Measurements from ENCODE around the gene CLNK.

The CLNK gene

GRCh38 chr4:10532155-10532554 lies 152.4 kb downstream of the CLNK start:
- no peak overlapping the region for H3K4me2 ChIP-seq (ENCODE audit: low read length)
- H3K4me1 ChIP-seq (ENCODE audit: low read length) = peaks cover 6% of the 10 kb centered on the region; the same call in 1 of the 2 replicates
- H3K27me3 ChIP-seq (ENCODE audit: low read depth, low read length) = peaks cover 30% of the 10 kb centered on the region
- no peak overlapping the region for H3K27ac ChIP-seq (ENCODE audit: low read length)
- H2AFZ ChIP-seq (ENCODE audit: low read depth, low read length) = no peak overlapping the region
- H3K36me3 ChIP-seq (replicated peaks; ENCODE audit: low read depth, low read length) = no peaks in the 10 kb centered on the region
- H3K9ac ChIP-seq (ENCODE audit: low read length) = no peak overlapping the region
- no peaks in the 10 kb centered on the region; the same call in 1 of the 2 replicates for H4K20me1 ChIP-seq (ENCODE audit: insufficient read depth, low read length)
- no peaks in the 10 kb centered on the region for H3K79me2 ChIP-seq (ENCODE audit: low read length)
- H3K4me3 ChIP-seq (ENCODE audit: low read length) = no peak overlapping the region
- H3K9me3 ChIP-seq (ENCODE audit: insufficient read depth, low read length) = no peaks in the 10 kb centered on the region
- no peak for TF ChIP-seq EZH2phosphoT487 (IDR thresholded peaks at IDR 0.05; ENCODE audit: low read depth)
- TF ChIP-seq, protein P1, sequence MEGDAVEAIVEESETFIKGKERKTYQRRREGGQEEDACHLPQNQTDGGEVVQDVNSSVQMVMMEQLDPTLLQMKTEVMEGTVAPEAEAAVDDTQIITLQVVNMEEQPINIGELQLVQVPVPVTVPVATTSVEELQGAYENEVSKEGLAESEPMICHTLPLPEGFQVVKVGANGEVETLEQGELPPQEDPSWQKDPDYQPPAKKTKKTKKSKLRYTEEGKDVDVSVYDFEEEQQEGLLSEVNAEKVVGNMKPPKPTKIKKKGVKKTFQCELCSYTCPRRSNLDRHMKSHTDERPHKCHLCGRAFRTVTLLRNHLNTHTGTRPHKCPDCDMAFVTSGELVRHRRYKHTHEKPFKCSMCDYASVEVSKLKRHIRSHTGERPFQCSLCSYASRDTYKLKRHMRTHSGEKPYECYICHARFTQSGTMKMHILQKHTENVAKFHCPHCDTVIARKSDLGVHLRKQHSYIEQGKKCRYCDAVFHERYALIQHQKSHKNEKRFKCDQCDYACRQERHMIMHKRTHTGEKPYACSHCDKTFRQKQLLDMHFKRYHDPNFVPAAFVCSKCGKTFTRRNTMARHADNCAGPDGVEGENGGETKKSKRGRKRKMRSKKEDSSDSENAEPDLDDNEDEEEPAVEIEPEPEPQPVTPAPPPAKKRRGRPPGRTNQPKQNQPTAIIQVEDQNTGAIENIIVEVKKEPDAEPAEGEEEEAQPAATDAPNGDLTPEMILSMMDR (IDR thresholded peaks at IDR 0.05; ENCODE audit: low read depth, low read length) = no peak

GRCh38 chr4:10530137-10530786 lies 154.3 kb downstream of the CLNK start:
- H2AFZ ChIP-seq (ENCODE audit: low read depth, low read length) = no peak overlapping the region
- peaks cover 6% of the 10 kb centered on the region; the same call in 1 of the 2 replicates for H3K4me1 ChIP-seq (ENCODE audit: low read length)
- TF ChIP-seq EZH2phosphoT487 (IDR thresholded peaks at IDR 0.05; ENCODE audit: low read depth) = no peak
- TF ChIP-seq, protein P1 (IDR thresholded peaks at IDR 0.05; ENCODE audit: low read depth, low read length) = no peak
- H3K9me3 ChIP-seq (ENCODE audit: insufficient read depth, low read length) = no peaks in the 10 kb centered on the region
- no peak overlapping the region for H3K9ac ChIP-seq (ENCODE audit: low read length)
- H3K36me3 ChIP-seq (replicated peaks; ENCODE audit: low read depth, low read length) = no peaks in the 10 kb centered on the region
- no peak overlapping the region for H3K4me3 ChIP-seq (ENCODE audit: low read length)
- H3K27ac ChIP-seq (ENCODE audit: low read length) = no peak overlapping the region
- H3K27me3 ChIP-seq (ENCODE audit: low read depth, low read length) = peaks cover 30% of the 10 kb centered on the region
- H3K4me2 ChIP-seq (ENCODE audit: low read length) = no peak overlapping the region
- H3K79me2 ChIP-seq (ENCODE audit: low read length) = no peaks in the 10 kb centered on the region
- H4K20me1 ChIP-seq (ENCODE audit: insufficient read depth, low read length) = no peaks in the 10 kb centered on the region; the same call in 1 of the 2 replicates

GRCh38 chr4:10529291-10530136 lies 155.1 kb downstream of the CLNK start:
- Histone ChIP-seq H3K4me2 (ENCODE audit: low read length) (no peak overlapping the region), H3K4me1 (ENCODE audit: low read length) (peaks cover 2% of the 10 kb centered on the region; the same call in 1 of the 2 replicates), H3K27me3 (ENCODE audit: low read depth, low read length) (peaks cover 30% of the 10 kb centered on the region), H3K27ac (ENCODE audit: low read length) (no peak overlapping the region), H3K9ac (ENCODE audit: low read length) (no peak overlapping the region), H2AFZ (ENCODE audit: low read depth, low read length) (no peak overlapping the region), H3K79me2 (ENCODE audit: low read length) (no peaks in the 10 kb centered on the region), H3K9me3 (ENCODE audit: insufficient read depth, low read length) (no peaks in the 10 kb centered on the region), H3K4me3 (ENCODE audit: low read length) (no peak overlapping the region), H3K36me3 (replicated peaks; ENCODE audit: low read depth, low read length) (no peaks in the 10 kb centered on the region), H4K20me1 (ENCODE audit: insufficient read depth, low read length) (no peaks in the 10 kb centered on the region; the same call in 1 of the 2 replicates)
- TF ChIP-seq, protein P1 (IDR thresholded peaks at IDR 0.05; ENCODE audit: low read depth, low read length) = no peak
- no peak for TF ChIP-seq EZH2phosphoT487 (IDR thresholded peaks at IDR 0.05; ENCODE audit: low read depth)

DNA sequence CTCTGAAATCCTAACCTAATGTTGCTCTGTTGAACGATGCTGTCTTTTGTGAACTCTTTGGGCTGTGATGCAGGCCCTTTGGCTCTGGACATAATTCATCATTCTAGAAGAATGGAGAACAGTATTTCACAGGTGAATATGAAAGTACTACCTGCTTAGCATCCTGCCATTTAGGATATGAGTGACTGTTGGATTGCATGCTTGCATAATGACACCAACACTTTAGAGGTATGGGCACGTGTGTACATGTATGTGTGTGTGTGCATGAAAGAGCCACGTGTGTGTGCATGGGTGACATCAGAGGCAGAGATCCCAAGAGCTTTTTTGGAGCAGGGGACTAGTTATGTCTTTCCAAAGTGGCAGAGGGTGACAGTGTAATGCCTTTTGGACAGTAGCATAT lies 157.1 kb downstream of the CLNK start:
- Histone ChIP-seq H4K20me1 (ENCODE audit: insufficient read depth, low read length) (no peaks in the 10 kb centered on the region), H3K79me2 (ENCODE audit: low read length) (no peaks in the 10 kb centered on the region), H3K4me1 (ENCODE audit: low read length) (no peaks in the 10 kb centered on the region), H3K9me3 (ENCODE audit: insufficient read depth, low read length) (no peaks in the 10 kb centered on the region), H3K36me3 (replicated peaks; ENCODE audit: low read depth, low read length) (no peaks in the 10 kb centered on the region), H3K27me3 (ENCODE audit: low read depth, low read length) (peaks cover 16% of the 10 kb centered on the region), H3K4me2 (ENCODE audit: low read length) (no peak overlapping the region), H2AFZ (ENCODE audit: low read depth, low read length) (no peak overlapping the region), H3K27ac (ENCODE audit: low read length) (no peak overlapping the region), H3K4me3 (ENCODE audit: low read length) (no peak overlapping the region), H3K9ac (ENCODE audit: low read length) (no peak overlapping the region)
- no peak for TF ChIP-seq EZH2phosphoT487 (IDR thresholded peaks at IDR 0.05; ENCODE audit: low read depth)
- TF ChIP-seq, protein P1 (IDR thresholded peaks at IDR 0.05; ENCODE audit: low read depth, low read length) = no peak

All from OCI-LY3 (cell line).